OCI-LY7 (cell line): Measurements from ENCODE around the gene PPP2R3A.
"Not testable (repeated sequence)": the region's sequence is repeated elsewhere in the genome, so short reads cannot be mapped to it uniquely, and the experiment has no call there.

Experiments used
- EZH2phosphoT487 ChIP-seq: fragments of 200-600 bp; sonication (generic); IDR thresholded peaks from 2 replicates; pipeline ENCODE4 v1.6.1; 2018; ENCODE audit warnings: low read depth, borderline replicate concordance, mild to moderate bottlenecking, mixed run types, antibody characterized with exemption, low read length, moderate library complexity, mixed read lengths
- TF ChIP-seq, protein P1 (sequence below): fragments of 200-600 bp; sonication (generic); conservative IDR thresholded peaks from 2 replicates; pipeline ENCODE4 v1.5.1; 2014; ENCODE audit warnings: mild to moderate bottlenecking, antibody characterized with exemption, low read length, moderate library complexity, mixed read lengths

DNA sequence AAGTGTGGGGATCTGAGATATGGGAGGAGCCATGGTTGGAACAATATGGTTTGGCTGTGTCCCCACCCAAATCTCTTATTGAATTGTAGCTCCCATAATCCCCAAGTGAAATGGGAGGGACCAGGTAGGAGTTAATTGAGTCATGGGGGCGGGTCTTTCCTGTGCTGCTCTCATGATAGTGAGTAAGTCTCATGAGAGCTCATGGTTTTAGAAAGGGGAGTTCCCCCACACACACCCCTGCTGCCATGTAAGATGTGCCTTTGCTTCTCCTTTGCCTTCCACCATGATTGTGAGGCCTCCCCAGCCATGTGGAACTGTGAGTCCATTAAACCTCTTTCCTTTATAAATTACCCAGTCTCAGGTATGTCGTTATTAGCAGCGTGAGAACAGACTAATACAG lies 119.5 kb downstream of the PPP2R3A start:
- TF ChIP-seq, protein P1, sequence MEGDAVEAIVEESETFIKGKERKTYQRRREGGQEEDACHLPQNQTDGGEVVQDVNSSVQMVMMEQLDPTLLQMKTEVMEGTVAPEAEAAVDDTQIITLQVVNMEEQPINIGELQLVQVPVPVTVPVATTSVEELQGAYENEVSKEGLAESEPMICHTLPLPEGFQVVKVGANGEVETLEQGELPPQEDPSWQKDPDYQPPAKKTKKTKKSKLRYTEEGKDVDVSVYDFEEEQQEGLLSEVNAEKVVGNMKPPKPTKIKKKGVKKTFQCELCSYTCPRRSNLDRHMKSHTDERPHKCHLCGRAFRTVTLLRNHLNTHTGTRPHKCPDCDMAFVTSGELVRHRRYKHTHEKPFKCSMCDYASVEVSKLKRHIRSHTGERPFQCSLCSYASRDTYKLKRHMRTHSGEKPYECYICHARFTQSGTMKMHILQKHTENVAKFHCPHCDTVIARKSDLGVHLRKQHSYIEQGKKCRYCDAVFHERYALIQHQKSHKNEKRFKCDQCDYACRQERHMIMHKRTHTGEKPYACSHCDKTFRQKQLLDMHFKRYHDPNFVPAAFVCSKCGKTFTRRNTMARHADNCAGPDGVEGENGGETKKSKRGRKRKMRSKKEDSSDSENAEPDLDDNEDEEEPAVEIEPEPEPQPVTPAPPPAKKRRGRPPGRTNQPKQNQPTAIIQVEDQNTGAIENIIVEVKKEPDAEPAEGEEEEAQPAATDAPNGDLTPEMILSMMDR, result not testable (repeated sequence)
- TF ChIP-seq EZH2phosphoT487, result not testable (repeated sequence)
